Measurements from ENCODE around the gene FGF14. TPM values are rescaled to one million over a fixed set of nuclear protein-coding genes. Genes with fewer than 3 reads are reported as not detected.

FGF14 gene
- total RNA-seq, 1 experiment from 2014 or later = 0.22 TPM

DNA sequence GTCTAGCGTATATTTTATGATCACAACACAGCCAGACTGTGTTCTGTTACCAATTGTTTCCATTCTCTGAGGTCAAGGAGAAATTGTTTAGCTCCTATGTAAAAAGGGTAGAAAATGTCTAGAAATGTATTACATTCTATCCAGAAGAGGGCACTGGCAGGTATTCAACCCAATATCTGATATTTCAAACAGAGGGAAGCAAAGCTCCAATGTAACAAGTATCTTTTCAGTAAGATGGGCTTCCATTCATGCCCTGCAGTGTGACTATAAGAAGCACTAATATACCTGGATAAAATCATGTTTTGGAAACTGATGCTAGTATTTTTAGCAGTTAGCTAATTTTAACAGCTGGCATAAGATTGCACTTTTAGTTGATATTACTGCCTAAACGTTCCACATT is 312.7 kb downstream of the FGF14 start:
- Histone ChIP-seq H3K23me2 (ENCODE audit: insufficient read length, low read depth, low read length, poor library complexity, severe bottlenecking) (no peaks in the 10 kb centered on the region), H2BK15ac (ENCODE audit: low read depth, low read length) (no peak overlapping the region), H3K4me1 (ENCODE audit: insufficient read depth, low read length) (no peaks in the 10 kb centered on the region), H2BK5ac (ENCODE audit: insufficient read length, low read length) (no peak overlapping the region), H2BK12ac (ENCODE audit: insufficient read length, low read depth, low read length) (no peak overlapping the region), H3K4me2 (ENCODE audit: insufficient read depth, insufficient read length, low read length) (no peak overlapping the region), H4K5ac (ENCODE audit: insufficient read length, low read depth, low read length) (no peak overlapping the region), H3K79me1 (ENCODE audit: insufficient read depth, low read depth, low read length, poor library complexity, severe bottlenecking) (no peaks in the 10 kb centered on the region), H4K8ac (replicated peaks; ENCODE audit: insufficient read length, low read depth, low read length) (no peak overlapping the region), H3K27me3 (ENCODE audit: insufficient read depth, low read length) (no peaks in the 10 kb centered on the region), H4K20me1 (ENCODE audit: control insufficient read depth, insufficient read depth, insufficient read length) (no peaks in the 10 kb centered on the region), H2BK120ac (ENCODE audit: low read depth, low read length, poor library complexity, severe bottlenecking) (no peak overlapping the region), H3K14ac (ENCODE audit: insufficient read depth, low read length) (no peak overlapping the region), H2AK5ac (ENCODE audit: insufficient read length, low read length) (no peak overlapping the region), H3K23ac (ENCODE audit: insufficient read length, low read depth, low read length) (no peak overlapping the region), H4K91ac (ENCODE audit: insufficient read length, low read depth, low read length) (no peak overlapping the region), H3K18ac (ENCODE audit: insufficient read length, low read depth, low read length) (no peak overlapping the region), H3K4ac (ENCODE audit: low read depth, low read length) (no peak overlapping the region), H3K9me3 (ENCODE audit: control insufficient read depth, low read depth, low read length) (no peaks in the 10 kb centered on the region), H3K79me2 (ENCODE audit: insufficient read depth, low read length) (no peaks in the 10 kb centered on the region), H3K9ac (ENCODE audit: extremely low read depth, insufficient read length, low read length) (no peak overlapping the region), H2AFZ (ENCODE audit: low read length) (no peak overlapping the region), H3T11ph (ENCODE audit: low read length) (no peak overlapping the region), H3K27ac (ENCODE audit: insufficient read length, low read depth, low read length) (no peak overlapping the region), H3K56ac (ENCODE audit: insufficient read length, low read depth, low read length) (no peak overlapping the region), H2BK20ac (ENCODE audit: low read depth, low read length, poor library complexity, severe bottlenecking) (no peak overlapping the region)
- no peaks in the 10 kb centered on the region for H3K27me3 Mint-ChIP-seq (ENCODE audit: low read depth)
- TF ChIP-seq, protein P1, sequence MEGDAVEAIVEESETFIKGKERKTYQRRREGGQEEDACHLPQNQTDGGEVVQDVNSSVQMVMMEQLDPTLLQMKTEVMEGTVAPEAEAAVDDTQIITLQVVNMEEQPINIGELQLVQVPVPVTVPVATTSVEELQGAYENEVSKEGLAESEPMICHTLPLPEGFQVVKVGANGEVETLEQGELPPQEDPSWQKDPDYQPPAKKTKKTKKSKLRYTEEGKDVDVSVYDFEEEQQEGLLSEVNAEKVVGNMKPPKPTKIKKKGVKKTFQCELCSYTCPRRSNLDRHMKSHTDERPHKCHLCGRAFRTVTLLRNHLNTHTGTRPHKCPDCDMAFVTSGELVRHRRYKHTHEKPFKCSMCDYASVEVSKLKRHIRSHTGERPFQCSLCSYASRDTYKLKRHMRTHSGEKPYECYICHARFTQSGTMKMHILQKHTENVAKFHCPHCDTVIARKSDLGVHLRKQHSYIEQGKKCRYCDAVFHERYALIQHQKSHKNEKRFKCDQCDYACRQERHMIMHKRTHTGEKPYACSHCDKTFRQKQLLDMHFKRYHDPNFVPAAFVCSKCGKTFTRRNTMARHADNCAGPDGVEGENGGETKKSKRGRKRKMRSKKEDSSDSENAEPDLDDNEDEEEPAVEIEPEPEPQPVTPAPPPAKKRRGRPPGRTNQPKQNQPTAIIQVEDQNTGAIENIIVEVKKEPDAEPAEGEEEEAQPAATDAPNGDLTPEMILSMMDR (conservative IDR thresholded peaks at IDR 0.05) = no peak; the same call in 1 of the 3 replicates
- WGBS (ENCODE audit: extremely low coverage, insufficient read length, low lambda C conversion rate) = no CpG with 5 or more reads among the region's 2 CpGs
- H3K36me3 Mint-ChIP-seq (ENCODE audit: insufficient read depth in 1 of 3, low read depth in 3 of 3) = no peaks in the 10 kb centered on the region
- no peaks in the 10 kb centered on the region for H3K4me1 Mint-ChIP-seq
- no peaks in the 10 kb centered on the region for H3K9me3 Mint-ChIP-seq
- no peak overlapping the region for H3K4me3 Mint-ChIP-seq
- H3K27ac Mint-ChIP-seq = no peak overlapping the region
- no peak for DNase-seq

Data from H9 (cell line).